Measurements from ENCODE around the gene KBTBD2.

The KBTBD2 gene

DNA sequence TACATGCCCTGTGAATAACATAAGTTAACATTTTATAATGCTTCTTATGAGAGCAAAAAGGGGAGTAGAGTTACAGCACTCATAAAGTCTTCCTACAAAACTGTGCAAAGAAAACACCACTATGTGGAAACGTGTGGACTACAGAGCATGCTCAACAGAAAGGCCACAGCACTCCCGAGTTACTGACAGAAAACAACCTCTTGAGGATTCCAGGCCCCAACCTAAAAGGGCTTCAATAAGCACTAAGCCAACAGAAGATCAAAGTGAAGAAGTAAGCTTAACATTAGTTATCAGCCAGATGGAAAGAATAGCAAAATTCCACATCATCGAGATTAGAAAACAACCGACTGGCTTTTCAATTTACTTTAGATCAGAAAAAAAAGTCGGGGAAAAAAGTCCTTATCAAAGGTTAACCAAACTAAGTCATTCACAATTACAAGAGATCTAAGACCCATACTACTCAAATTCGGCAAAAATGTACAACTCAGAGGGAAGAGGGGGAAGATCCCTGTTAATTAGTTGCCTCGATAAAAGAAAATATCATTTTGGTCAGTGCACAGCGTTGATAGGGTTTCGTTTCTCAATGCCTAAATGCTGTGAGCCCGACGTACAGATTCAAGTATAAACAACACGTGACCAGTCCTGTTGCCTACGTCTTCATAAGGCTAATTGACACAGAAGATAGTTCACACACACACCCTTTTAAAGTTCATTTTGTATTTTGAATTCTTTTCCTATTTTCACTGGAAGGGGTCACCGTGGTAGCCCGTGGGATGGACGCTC lies 1.4 kb downstream of the KBTBD2 start:
- Histone ChIP-seq H3K4me3 (ENCODE audit: low read depth, low read length) (peak overlapping the region; percentile 79), H3K4me1 (peaks cover 10% of the 10 kb centered on the region), H2AFZ (peak overlapping the region; percentile 89), H3K9ac (no peak overlapping the region), H3K79me2 (peaks cover 32% of the 10 kb centered on the region), H3K9me3 (ENCODE audit: control insufficient read depth, low read length) (no peaks in the 10 kb centered on the region), H3K27ac (peak overlapping the region; percentile 93), H3K27me3 (ENCODE audit: control insufficient read depth, insufficient read depth, low read length) (no peaks in the 10 kb centered on the region), H3K36me3 (ENCODE audit: control insufficient read depth, insufficient read depth, low read length) (no peaks in the 10 kb centered on the region), H3K4me2 (ENCODE audit: low read length) (peak overlapping the region; percentile 91)
- TF ChIP-seq, protein P1, sequence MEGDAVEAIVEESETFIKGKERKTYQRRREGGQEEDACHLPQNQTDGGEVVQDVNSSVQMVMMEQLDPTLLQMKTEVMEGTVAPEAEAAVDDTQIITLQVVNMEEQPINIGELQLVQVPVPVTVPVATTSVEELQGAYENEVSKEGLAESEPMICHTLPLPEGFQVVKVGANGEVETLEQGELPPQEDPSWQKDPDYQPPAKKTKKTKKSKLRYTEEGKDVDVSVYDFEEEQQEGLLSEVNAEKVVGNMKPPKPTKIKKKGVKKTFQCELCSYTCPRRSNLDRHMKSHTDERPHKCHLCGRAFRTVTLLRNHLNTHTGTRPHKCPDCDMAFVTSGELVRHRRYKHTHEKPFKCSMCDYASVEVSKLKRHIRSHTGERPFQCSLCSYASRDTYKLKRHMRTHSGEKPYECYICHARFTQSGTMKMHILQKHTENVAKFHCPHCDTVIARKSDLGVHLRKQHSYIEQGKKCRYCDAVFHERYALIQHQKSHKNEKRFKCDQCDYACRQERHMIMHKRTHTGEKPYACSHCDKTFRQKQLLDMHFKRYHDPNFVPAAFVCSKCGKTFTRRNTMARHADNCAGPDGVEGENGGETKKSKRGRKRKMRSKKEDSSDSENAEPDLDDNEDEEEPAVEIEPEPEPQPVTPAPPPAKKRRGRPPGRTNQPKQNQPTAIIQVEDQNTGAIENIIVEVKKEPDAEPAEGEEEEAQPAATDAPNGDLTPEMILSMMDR (IDR thresholded peaks at IDR 0.05), result no peak

DNA sequence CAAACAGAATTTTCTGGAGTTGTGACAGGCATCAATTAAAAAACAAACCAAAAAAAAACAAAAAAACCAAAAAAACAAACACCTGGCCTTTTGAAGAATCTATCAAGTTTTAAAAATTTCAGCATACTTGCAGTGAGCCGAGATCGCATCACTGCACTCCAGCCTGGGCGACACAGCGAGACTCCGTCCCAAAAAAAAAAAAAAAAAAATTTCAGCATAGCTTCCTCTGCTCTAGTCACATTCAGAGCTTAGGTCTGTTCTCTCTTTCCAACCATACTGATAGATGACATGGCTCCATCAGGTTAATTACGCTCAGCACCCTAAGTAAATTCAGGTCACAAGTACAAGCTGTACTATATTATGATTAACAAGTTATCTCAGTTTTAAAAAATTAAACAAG lies 3.1 kb downstream of the KBTBD2 start:
- H3K4me1 ChIP-seq, result peaks cover 10% of the 10 kb centered on the region
- TF ChIP-seq, protein P1 (IDR thresholded peaks at IDR 0.05), result no peak

GRCh38 chr7:32887395-32887794 lies 4.2 kb downstream of the KBTBD2 start:
- no peaks in the 10 kb centered on the region for H3K27me3 ChIP-seq (ENCODE audit: control insufficient read depth, insufficient read depth, low read length)
- no peaks in the 10 kb centered on the region for H3K4me1 ChIP-seq

More for the DNA sequence above, 3.1 kb downstream of the KBTBD2 start:
- H3K9me3 ChIP-seq (ENCODE audit: control insufficient read depth, low read length), result no peaks in the 10 kb centered on the region
- no peak overlapping the region for H3K9ac ChIP-seq
- H2AFZ ChIP-seq, result no peak overlapping the region
- H3K4me2 ChIP-seq (ENCODE audit: low read length), result no peak overlapping the region
- H3K36me3 ChIP-seq (ENCODE audit: control insufficient read depth, insufficient read depth, low read length), result no peaks in the 10 kb centered on the region
- no peak overlapping the region for H3K27ac ChIP-seq
- H3K4me3 ChIP-seq (ENCODE audit: low read depth, low read length), result no peak overlapping the region
- peaks cover 36% of the 10 kb centered on the region for H3K79me2 ChIP-seq
- H3K27me3 ChIP-seq (ENCODE audit: control insufficient read depth, insufficient read depth, low read length), result no peaks in the 10 kb centered on the region

DNA sequence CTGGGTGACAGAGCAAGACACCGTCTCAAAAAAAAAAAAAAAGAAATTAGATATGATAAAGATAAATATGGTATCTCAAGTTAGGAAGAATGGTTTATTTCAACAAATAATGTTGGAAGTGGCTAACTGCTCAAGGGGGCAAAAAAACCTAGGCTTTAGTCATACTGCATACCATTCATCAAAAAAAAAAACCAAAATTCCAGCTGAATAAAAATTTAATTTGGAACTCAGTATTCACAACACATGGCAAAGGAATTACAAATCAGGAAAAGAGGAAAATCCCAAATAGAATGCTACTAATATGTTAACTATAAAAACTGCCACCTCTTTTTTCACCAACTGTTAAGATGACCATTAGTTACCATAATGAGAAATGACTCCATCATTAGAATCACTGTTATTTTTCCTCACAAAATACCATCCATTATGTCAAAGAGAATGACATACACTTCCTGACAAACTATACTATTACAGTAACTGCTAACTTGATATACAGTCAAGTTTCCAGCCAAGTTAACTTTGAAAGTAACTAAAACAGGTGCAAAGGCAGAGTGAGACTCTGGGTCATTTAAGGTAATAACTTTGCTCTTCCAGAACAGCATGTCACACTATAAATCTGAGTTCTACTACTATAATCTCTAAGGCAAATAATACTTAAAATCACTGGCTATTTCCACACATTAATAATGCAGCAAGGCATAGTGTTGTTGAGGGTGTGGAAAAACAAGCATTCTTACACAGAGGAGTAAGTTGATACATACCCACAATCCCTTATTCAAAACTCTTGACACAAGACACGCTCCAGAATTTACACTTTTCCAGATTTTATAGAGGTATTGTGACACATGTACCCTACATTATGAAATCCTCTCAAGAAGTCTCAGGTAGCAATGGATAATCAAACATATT lies 10.2 kb downstream of the KBTBD2 start:
- Histone ChIP-seq H3K4me1 (peaks cover 5% of the 10 kb centered on the region), H3K4me3 (ENCODE audit: low read depth, low read length) (no peak overlapping the region)

More at GRCh38 chr7:32887395-32887794, 4.2 kb downstream of the KBTBD2 start:
- TF ChIP-seq, protein P1 (IDR thresholded peaks at IDR 0.05), result no peak
- Histone ChIP-seq H3K9ac (no peak overlapping the region), H3K27ac (no peak overlapping the region), H3K36me3 (ENCODE audit: control insufficient read depth, insufficient read depth, low read length) (no peaks in the 10 kb centered on the region), H3K9me3 (ENCODE audit: control insufficient read depth, low read length) (no peaks in the 10 kb centered on the region), H3K4me2 (ENCODE audit: low read length) (no peak overlapping the region), H2AFZ (no peak overlapping the region), H3K4me3 (ENCODE audit: low read depth, low read length) (no peak overlapping the region), H3K79me2 (peaks cover 43% of the 10 kb centered on the region)

More for the DNA sequence above, 10.2 kb downstream of the KBTBD2 start:
- no peak overlapping the region for H3K4me2 ChIP-seq (ENCODE audit: low read length)
- no peaks in the 10 kb centered on the region for H3K27me3 ChIP-seq (ENCODE audit: control insufficient read depth, insufficient read depth, low read length)
- no peak overlapping the region for H2AFZ ChIP-seq
- H3K9ac ChIP-seq, result no peak overlapping the region
- no peaks in the 10 kb centered on the region for H3K9me3 ChIP-seq (ENCODE audit: control insufficient read depth, low read length)
- peaks cover 31% of the 10 kb centered on the region for H3K79me2 ChIP-seq
- no peaks in the 10 kb centered on the region for H3K36me3 ChIP-seq (ENCODE audit: control insufficient read depth, insufficient read depth, low read length)
- H3K27ac ChIP-seq, result no peak overlapping the region
- TF ChIP-seq, protein P1 (IDR thresholded peaks at IDR 0.05), result no peak

All from parathyroid adenoma (tissue), 2 donors.